Central memory CD4-positive, alpha-beta T cell (primary cell): ENCODE data around the gene TEX261.

Source experiments
- DNase-seq: peaks from one replicate; pipeline ENCODE4 v3.0.0; 2022

The TEX261 gene

DNA sequence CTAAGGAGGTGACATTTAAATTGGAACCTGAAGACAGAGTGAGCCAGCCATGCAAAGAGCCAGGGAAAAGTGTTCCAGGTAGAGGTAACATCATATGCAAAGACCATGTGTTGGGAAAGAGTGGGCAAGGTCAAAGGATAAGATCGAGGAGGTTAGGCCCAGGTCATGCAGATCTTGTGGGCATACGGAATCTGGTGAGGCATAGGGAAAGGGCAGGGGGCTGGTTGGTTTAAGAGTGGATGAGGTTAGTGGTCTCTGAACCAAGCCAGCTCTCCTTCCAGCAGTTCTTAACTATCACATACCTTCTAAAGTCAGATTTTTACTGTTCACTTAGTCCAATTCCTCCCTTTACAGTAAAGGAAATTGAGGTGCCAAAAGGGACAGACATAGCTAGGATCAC, 13.3 kb downstream of the TEX261 start:
- no peak for DNase-seq

DNA sequence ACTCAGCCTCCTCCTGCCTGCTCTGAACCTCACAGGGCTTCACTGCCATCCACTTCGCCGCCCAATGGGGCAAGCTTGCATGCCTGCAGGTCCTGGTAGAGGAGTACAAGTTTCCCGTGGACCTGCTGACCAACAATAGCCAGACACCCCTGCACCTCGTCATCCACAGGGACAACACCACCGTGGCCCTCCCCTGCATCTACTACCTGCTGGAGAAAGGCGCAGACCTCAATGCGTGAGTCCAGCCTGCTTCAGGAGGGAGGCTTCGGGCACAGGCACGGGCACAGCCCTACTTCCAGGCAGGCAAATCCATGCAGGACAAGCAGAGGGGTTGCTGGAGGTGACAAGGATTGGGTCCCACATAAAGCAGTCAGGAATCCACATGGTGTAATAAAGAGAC, 15.0 kb downstream of the TEX261 start:
- no peak for DNase-seq

DNA sequence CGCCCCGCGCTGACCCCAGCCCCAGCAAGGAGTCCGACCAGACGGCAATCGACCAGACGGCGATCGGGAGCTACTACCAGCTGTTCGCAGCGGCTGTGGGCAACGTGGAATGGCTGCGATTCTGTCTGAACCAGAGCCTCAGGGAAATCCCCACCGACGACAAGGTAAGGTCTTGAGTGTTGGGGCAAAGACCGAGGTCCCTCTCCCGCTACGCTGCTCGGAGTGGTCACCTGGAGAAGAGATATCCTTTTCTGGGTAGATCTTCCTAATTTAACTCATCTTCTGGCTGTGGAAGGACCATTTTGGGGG, 15.5 kb downstream of the TEX261 start:
- DNase-seq = no peak

DNA sequence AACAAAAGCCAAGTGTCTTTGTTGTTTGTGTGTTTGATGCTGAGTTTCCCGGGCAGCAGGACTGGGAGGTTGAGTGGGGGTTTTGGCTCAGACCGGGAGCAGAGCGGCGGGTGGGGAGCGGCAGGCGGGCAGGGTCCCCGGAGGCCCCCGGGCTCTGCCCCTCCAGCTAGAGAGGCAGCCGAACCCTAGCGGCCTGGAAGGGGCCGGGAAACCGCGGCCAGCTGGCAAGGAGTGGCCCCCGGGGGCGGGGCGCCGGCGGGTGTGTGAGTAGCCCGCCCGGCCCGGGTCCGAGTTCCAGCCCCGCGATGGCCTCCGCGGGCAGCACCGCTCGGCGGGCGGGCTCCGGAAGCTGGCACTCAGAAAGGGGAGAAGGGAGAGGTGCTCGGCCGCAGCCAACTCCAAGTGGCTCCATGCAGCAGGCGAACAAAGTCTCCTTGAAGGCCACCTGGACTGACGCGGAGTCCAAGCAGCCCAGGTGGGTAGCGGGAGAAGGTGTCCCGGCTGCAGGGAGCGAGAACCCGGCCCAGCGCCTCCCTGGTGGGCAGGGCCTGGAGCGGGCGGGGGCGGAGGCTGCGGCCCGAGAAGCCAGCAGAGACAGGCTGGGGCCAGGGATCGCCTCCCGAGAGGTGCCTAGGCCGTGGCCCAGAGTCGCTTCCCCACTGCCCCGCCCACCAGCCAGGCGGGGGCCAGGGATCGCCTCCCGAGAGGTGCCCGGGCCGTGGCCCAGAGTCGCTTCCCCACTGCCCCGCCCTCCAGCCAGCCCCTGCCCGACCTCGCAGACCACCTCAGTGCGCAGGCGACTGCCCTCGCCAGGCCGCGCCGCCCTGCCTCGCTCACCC, 16.1 kb downstream of the TEX261 start, which contains the start of gene ANKRD53:
TSS of gene ANKRD53 (plus strand) at position 290 of the 839 bp plus-strand sequence. CDS start at position 306, 16 bp downstream.
- no peak for DNase-seq

DNA sequence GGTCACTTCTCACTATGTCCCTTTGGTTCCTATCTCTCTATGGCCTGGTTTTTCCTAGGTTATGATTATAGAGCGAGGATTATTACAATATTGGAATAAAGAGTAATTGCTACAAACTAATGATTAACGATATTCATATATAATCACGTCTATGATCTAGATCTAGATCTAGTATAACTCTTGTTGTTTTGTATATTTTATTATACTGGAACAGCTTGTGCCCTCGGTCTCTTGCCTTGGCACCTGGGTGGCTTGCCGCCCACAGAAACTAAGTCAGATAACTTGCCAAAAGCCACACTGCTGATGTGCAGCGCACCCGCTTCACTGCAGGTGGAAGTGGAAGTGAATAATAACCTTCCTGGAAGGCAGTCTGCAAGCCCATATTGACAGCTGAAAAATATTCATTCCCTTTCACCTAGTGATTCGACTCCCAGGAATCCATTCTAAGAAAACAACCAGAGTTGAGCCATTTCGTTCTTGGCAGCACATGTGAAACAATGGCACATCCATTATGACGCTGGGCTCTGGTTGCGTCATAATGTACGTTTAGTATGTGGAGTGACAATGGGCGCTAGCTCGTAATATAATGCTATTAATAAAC, 17.0 kb downstream of the TEX261 start:
- DNase-seq = no peak

DNA sequence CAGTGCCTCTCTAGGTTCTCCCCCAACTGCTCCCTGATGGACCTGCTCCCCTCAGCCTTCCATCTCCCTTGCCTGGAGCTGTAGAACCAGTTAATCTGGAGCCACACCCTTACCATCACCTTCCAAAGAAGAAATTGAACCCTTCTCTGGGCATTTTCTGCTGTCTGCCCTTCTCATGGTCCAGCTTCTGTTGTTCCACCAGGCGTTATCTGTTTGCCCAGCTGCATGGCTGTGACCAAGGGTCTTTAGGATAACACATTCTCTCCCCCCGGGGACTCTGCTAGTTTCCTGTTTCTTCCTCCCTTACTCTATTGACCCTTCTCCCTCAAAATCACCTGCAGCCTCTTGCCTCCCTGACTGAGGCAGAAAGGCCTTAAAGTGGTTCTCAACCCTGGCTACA, 19.4 kb downstream of the TEX261 start:
- DNase-seq = no peak

DNA sequence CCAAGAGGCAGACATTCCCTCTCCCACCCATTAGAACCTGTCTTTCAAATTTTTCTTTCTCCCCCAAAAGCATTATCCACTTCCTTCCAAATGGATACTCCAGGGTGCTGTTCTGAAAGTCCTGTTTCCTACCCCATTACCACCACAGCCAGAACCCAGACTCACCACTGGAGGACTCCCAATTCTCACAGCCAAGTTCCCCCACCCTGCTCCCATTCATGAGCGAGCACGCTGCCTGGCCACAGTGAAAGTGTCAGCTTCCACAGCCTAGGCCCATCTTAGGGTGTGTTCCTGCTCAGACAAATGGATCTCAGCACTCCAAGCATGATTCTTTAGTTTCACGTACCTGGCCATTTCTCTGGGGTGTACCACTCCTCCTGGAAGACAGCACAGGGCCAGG, 20.1 kb downstream of the TEX261 start:
- no peak for DNase-seq

DNA sequence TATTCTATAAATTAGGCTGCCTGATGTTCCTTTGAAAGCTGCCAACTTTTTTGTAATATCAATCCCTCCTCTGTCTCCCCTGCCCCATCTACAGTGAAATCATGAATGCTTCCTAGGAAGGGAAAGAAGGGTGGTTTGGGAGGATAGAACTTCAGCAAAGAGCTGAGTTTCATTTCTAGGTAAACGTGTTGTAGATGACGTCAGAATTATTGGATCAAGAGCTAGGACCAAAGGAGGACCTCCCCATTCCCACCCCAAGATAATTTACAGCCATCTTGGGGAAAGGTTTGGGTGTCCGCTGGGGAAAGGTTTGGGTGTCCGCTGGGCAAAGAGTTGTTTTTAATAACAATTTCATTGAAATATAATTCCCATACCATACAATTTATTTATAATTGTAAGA, 27.5 kb downstream of the TEX261 start:
- no peak for DNase-seq

DNA sequence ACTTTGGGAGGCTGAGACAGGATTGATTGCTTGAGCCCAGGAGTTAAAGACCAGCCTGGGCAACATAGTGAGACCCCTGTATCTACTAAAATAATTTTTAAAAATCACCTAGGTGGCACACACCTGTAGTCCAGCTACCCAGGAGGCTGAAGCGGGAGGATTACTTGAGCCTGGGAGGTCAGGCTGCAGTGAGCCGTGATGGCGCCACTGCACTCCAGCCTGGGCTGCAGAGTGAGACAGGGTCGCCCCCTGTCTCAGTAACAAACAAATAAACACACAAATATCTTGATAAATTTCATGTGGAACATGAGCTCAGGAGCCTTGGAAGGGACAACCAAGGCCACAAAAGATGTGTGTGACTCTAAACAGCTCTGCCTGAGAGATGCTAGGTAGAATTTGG, 28.0 kb downstream of the TEX261 start:
- DNase-seq = no peak

DNA sequence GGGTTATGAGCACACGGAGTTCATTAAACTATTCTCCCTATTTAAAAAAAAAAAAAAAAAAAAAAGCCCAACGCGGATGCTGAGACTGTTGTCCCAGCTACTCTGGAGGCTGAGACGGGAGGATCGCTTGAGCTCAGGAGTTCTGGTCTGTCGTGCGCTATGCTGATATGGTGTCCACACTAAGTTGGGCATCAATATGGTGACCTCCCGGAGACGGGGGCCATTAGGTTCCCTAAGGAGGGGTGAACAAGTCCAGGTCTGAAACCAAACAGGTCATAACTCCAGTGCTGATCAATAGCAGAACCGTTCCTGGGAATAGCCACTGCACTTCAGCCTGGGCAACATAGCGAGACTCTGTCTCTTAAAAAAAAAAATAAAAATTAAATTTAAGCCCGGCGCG, 29.2 kb downstream of the TEX261 start:
- no peak for DNase-seq

DNA sequence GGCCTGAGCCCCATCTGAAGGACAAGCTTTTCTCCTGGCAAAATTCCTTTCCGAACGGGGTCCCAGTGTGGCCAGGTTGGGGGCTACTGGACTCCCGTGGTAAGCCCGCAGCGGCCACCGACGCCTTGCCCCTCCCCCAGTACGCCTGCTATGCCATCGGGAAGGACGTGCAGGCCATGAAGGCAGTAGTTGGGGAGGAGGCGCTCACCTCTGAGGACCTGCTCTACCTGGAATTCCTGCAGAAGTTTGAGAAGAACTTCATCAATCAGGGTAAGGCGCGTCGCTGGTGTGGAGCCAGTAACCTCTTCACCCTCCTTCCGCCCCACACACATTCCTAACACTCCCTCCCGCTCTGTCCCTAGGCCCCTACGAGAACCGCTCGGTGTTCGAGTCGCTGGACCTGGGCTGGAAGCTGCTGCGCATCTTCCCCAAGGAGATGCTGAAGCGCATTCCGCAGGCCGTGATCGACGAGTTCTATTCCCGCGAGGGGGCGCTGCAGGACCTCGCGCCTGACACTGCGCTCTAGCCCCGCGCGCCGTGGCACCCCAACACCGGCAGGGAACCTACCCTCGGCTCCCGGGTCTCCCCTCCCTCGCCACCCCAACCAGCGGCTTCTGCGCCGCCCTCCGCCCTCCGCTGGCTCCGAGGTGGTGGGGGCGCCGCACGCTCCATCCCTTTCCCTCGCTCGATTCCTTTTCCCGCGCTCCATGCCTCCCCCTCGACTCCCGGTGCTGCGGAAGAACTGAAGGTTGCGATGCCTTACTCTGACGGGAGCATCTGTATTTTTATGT, 29.9 kb downstream of the TEX261 start:
- DNase-seq = peak; percentile 76

DNA sequence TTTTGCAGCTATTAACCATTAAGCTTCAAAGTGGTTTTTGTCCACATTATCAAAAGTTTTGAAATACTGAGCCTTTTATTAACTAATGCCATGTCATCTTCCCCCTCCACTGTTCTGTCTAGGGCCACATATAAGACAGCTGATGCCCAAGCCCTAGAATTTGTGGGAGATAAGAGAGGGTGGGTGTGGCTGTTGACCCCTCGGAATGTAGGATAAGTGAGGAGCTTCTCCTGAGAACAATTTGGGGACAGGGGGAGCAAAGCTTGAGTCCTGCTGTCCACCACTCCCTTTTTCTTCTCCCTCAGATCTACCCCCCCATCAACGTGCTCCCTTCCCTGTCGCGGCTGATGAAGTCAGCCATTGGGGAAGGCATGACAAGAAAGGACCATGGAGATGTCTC, 30.5 kb downstream of the TEX261 start:
- no peak for DNase-seq

DNA sequence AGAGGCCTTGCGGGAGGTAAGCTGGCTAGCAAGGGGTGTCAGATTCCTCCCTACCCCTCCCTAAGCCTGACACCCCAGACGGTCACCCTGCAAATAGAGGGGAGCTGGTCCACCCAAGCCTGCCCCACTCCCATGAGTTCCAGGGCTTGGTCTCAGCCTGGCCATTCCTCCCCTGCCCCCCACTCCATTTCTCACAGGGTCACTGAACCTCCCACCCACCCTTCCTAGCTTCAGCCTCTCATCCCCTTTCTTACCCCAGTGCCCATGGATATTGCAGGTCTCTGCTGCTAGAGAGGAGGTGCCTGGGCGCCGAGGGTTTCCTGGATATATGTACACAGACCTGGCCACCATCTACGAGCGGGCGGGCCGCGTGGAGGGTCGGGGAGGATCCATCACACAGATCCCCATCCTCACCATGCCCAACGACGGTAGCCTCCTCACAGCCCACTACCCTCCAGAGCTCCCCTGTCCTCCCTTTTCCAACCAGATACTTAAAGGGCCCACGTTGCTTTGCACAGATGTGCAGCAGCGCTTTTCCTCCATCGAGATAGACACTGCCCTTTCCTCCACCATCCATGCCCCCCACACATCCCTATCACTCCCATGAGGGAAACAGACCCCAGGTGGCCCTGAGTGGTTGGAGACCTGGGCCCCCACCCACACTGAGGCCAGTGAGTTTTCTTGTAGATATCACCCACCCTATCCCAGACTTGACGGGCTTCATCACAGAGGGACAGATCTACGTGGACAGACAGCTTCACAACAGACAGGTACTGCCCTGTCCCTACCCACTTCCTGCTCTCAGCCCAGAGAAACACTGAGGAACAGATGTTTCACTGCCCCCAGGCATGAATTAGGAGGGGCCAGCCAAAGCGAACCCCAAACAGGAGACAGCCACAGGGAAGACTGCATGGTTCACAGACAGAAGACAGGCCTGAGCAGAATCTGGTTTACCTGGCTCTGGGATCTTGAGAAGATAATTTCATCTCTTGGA, 31.5 kb downstream of the TEX261 start:
- DNase-seq = no peak

DNA sequence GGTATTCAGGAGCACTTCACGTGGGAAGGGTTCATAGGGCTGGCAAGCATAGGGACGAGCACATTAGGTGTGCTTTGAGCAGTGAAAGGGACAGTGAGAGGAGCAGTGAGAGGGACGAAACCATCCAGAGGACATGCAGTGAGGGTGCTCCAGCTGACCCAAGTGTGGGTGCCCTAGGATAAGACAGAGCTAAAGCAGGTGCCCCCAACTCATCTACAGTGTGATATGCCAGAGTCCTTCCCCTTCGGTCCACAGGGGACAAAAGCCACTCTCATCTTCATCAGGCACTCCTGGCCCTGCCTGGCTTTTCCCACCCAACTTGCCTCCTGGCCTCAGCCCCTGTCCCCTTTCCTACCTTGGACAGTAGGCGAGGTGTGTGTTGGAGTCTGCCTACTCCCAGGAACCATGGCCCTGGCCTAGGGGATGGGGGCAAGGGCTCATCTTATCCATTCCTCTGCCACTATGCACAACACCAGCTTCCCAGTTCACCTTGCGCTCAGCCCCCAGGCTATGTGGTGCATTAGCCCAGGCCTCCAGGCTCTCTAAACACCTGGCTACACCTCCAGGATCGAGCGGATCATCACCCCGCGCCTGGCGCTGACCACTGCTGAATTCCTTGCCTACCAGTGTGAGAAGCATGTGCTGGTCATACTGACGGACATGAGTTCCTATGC, 32.3 kb downstream of the TEX261 start:
- DNase-seq = no peak

DNA sequence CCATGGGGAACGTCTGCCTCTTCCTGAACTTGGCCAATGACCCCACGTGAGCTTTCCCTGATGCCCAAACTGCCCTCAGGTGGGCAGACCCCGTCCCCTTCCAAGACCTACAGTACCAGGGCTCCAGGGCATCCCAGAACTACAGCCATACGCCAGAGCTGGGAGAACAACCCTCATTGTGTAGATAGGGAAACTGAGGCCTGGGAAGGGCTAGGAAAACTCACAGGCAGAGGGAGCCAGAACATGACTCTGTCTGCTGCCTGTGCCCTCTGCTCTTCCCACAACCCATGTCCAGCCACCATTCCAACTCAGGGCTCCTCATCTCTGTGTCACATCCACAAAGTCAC, 33.1 kb downstream of the TEX261 start:
- no peak for DNase-seq

DNA sequence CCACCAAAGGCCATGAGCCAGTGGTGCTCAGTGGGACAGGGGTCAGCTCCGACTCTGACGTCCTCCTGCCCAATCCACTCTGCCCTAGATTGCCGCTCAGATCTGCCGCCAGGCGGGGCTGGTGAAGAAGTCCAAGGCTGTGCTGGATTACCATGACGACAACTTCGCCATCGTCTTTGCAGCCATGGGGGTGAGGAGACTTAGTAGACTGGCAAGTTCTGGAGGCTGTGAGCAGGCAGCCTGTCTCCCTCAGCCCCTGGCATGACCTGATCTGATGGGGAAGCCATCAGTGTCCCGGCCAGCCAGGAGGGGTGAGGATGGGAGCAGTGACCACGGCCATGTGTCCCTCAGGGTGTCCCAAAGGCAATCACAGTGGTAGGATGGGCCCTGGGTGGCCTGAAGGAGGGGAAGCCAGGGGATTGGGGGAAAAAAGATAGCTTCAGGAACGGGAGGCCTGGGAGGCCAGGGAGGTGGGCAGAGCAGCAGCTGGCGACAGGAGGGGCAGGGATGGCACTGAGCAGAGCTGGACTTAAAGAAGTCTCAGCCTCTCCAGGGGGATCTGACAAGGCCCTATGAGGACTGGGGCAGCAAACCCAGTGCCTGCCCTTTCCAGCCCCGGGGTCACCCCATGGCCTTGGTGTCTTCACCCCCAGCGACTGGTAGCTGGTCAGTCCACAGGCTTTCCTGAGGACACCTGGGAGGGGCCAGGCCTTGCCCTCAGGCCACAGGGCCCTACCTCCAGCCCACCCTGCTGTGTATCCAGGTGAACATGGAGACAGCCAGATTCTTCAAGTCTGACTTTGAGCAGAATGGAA, 33.6 kb downstream of the TEX261 start:
- DNase-seq = no peak

DNA sequence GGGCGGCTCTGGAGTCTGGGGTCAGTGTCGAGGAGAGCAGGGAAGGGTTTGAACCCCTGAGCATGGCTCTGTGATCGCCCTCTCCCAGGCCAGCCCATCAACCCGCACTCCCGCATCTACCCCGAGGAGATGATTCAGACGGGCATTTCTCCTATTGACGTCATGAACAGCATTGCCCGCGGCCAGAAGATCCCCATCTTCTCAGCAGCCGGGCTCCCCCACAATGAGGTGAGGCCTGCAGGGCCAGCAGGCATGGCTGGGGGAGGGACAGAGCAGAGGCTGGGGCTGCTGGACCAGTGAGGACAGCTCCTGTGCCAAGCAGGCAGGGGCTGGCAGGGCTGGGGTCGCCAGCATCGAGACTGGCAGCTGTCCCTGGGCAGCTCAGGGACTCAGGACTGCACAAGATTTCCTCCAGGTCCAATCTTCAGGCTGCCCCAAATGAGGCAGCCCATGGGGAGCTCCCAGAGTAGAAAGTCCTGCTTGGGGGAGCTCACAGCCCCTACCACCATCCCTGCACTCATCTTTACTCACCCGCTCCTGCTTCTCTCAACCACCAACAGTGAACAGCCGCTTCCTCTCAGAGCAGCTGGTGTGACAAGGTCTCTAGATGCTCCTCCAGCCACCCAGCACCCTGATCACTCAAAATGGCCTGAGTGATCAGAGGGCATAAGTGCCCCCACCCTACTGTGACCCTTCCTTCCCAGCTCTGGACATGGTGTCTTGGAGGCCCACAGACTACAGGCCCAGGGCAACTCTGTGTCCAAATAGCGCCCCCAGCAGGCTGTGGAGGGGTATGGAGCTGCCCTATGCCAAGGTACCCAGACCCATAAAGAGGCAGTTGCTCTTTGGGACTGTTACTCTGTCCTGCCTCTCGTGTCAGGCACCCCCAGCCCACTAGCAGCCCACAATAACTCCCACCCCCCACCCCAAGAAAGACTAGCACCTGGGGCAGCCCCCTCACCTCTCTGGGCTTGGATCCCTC, 34.5 kb downstream of the TEX261 start:
- DNase-seq = no peak

DNA sequence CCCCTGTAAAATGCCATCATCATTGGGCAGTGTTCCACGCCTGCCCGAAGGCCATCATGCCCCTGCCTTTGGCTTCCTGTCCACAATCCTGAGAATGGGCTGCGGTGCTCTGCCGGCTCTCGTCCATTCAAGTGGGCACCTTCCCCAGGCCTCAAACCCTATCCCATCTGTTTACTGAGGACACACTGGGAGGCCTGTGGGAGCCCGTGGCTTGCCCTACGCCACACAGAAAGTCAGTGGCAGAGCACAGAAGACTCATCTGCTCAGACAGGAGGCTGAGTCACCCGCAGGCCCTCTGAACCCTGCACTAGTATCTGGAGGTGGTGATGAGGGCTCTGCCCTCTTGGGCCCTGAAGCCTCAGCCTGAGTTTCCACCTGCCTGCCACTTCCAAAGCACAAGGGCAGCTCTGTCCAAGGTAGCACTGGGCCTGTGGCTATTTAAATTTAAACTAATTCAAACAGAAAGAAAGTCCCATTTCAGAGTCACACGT, 35.4 kb downstream of the TEX261 start:
- no peak for DNase-seq

DNA sequence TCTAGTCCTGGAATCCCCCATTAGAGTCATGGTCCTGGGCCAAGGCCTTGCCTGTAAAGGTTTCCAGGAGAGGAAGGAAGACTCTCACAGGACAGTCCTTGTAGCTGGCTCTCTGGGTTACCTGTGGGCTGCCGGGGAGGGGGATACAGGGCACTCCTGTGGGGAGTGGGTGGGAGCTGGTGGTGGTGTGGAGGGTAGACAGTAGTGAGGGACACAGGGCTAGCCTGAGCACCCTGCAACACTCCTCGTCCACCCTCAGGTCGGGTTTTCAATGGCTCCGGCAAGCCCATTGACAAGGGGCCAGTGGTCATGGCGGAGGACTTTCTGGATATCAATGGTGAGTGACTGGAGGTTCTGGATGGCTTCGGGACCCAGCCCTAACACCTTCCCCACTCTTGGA, 35.9 kb downstream of the TEX261 start:
- no peak for DNase-seq

DNA sequence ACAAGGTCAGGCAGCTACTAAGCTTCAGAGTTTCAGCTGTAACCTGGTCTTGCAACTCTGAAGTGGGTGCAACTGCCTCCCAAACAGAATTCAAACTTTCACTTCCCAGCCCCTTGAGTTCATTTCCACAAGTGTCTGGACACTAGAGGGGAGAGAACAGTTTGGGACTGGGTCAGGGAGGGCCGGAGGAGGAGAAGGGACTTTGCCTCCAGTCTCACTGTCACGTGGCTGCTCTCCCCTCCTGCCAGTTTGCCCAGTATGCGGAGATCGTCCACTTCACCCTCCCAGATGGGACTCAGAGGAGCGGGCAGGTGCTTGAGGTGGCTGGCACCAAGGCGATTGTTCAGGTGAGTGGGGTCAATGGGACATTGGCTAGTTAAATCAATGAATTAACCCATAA, 36.9 kb downstream of the TEX261 start:
- DNase-seq = no peak
